Ascending aorta (tissue), 2 donors: ENCODE results near the gene HAGHL. TPM values are rescaled to one million over a fixed set of nuclear protein-coding genes. Genes with fewer than 3 reads are reported as not detected.

Experiments
- DNase-seq, 2 donors: peaks; one replicate each; pipeline ENCODE4 v3.0.0-alpha.2; 2019; ENCODE audit warnings: low spot score in 2 of 2
- H3K27ac ChIP-seq, 2 donors: fragments of 200-600 bp; sonication (generic); one replicate each; pipeline ENCODE4 v1.5.1; 2016 to 2017; ENCODE audit warnings: mild to moderate bottlenecking in 1 of 2
- H3K27me3 ChIP-seq: fragments of 200-600 bp; sonication (generic); one replicate; pipeline ENCODE4 v1.5.1; 2017
- H3K36me3 ChIP-seq, 2 donors: fragments of 200-600 bp; sonication (generic); one replicate each; pipeline ENCODE4 v1.5.1; 2016
- H3K4me1 ChIP-seq, 2 donors: fragments of 200-600 bp; sonication (generic); one replicate each; pipeline ENCODE4 v1.5.1; 2016 to 2017; ENCODE audit warnings: mild to moderate bottlenecking in 1 of 2
- H3K4me3 ChIP-seq, 2 donors: fragments of 200-600 bp; sonication (generic); one replicate each; pipeline ENCODE4 v1.5.1; 2016 to 2017; ENCODE audit warnings: mild to moderate bottlenecking in 1 of 2
- H3K9me3 ChIP-seq, 2 donors: fragments of 200-600 bp; sonication (generic); one replicate each; pipeline ENCODE4 v1.5.1; 2016
- intact Hi-C: fragments of 100-400 bp; cut with DNase I; formaldehyde crosslinking; loops from one replicate; pipeline ENCODE4 v1.15.1; 2023
- total RNA-seq: library from RNA; depleted of rRNA; stranded (reverse); fragments of >200 nt; gene quantifications from one replicate; pipeline ENCODE4 v1.1.0, GENCODE V29; 2016
- TF ChIP-seq, protein P1 (sequence below), 3 experiments: fragments of 200-600 bp in 2 of 3; fragments of 450-650 bp in 1 of 3; sonication (generic) in 2 of 3; IDR thresholded peaks; one replicate each; pipeline ENCODE4 v1.5.1; 2016 to 2019; ENCODE audit warnings: antibody characterized with exemption in 3 of 3, mild to moderate bottlenecking in 1 of 3, moderate library complexity in 1 of 3

HAGHL gene
- total RNA-seq, 1 donor from 2014 or later, result 9.7 TPM

- H3K4me3 ChIP-seq, result no peak overlapping the region
- intact Hi-C loops, result no loop called here
- peaks cover 43 to 69% of the 10 kb centered on the region in 2 donors for H3K36me3 ChIP-seq
- H3K9me3 ChIP-seq, result no peaks in the 10 kb centered on the region
- H3K27ac ChIP-seq, result no peak overlapping the region
- TF ChIP-seq, protein P1, sequence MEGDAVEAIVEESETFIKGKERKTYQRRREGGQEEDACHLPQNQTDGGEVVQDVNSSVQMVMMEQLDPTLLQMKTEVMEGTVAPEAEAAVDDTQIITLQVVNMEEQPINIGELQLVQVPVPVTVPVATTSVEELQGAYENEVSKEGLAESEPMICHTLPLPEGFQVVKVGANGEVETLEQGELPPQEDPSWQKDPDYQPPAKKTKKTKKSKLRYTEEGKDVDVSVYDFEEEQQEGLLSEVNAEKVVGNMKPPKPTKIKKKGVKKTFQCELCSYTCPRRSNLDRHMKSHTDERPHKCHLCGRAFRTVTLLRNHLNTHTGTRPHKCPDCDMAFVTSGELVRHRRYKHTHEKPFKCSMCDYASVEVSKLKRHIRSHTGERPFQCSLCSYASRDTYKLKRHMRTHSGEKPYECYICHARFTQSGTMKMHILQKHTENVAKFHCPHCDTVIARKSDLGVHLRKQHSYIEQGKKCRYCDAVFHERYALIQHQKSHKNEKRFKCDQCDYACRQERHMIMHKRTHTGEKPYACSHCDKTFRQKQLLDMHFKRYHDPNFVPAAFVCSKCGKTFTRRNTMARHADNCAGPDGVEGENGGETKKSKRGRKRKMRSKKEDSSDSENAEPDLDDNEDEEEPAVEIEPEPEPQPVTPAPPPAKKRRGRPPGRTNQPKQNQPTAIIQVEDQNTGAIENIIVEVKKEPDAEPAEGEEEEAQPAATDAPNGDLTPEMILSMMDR (IDR thresholded peaks at IDR 0.05), result no peak
- H3K4me1 ChIP-seq, result peaks cover 13 to 14% of the 10 kb centered on the region in 2 donors
- DNase-seq, result no peak
- peaks cover 10% of the 10 kb centered on the region for H3K27me3 ChIP-seq
Measured at GRCh38 chr16:732332-732731, 5.4 kb downstream of the HAGHL start.

GRCh38 chr16:732936-733335 lies 6.0 kb downstream of the HAGHL start:
- Histone ChIP-seq H3K4me3 (no peak overlapping the region), H3K9me3 (no peaks in the 10 kb centered on the region), H3K27ac (no peak overlapping the region), H3K27me3 (peaks cover 4% of the 10 kb centered on the region), H3K4me1 (peaks cover 7 to 8% of the 10 kb centered on the region in 2 donors), H3K36me3 (peaks cover 43 to 75% of the 10 kb centered on the region in 2 donors)
- DNase-seq, result no peak
- intact Hi-C loops, result no loop called here
- TF ChIP-seq, protein P1 (IDR thresholded peaks at IDR 0.05), result no peak

DNA sequence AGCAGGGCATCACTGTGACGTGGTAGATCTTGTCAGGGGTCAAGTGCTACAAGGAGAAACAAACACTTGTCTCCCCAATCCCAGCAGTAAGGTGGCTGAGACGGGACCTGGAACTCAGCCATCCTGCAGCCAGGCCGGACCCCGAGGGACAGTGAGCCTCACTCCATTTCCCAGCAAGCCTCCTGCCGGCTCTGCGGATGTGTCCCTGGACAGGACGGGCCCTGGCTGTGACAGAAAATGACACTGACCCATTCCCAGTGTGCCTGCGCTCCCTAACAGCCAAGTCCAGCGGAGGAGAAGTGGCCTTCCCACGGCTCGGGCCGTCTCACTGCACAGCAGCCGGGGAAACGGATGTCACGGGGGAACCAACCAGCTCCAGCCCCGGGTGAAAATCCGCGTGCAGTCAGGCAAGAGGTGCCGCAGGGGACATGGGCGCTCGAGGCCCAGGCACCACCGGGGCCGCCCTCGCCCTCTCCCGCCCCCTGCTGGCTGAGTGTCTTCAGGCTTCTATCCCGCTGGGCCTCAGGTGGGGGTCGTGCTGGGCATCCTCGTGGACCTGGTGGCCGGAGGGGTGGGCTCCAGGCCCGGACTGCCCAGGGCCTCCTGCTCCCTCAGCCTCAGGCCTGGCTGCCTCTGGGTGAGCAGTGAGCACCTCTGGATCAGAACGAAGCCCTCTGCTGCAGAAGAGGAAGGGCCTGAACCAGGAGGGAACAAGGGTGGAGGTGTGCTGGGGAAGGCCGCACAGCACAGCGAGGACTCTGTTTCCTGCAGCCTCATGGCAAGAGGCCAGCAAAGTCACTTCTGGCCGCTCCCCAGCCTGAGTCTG lies 6.7 kb downstream of the HAGHL start:
- Histone ChIP-seq H3K9me3 (no peaks in the 10 kb centered on the region), H3K4me1 (peaks cover under 1 to 2% of the 10 kb centered on the region in 2 donors), H3K4me3 (no peak overlapping the region), H3K27me3 (peaks cover under 1% of the 10 kb centered on the region), H3K36me3 (peaks cover 43 to 76% of the 10 kb centered on the region in 2 donors), H3K27ac (no peak overlapping the region)
- intact Hi-C loops, result no loop called here
- no peak for DNase-seq
- TF ChIP-seq, protein P1 (IDR thresholded peaks at IDR 0.05), result peak in 1 of 3 experiments; percentile 13

- no peaks in the 10 kb centered on the region for H3K27me3 ChIP-seq
- DNase-seq, result no peak
- peaks cover 43 to 76% of the 10 kb centered on the region in 2 donors for H3K36me3 ChIP-seq
- peaks cover 0 to 2% of the 10 kb centered on the region in 2 donors for H3K4me1 ChIP-seq
- intact Hi-C loops, result no loop called here
- no peaks in the 10 kb centered on the region for H3K9me3 ChIP-seq
- H3K27ac ChIP-seq, result no peak overlapping the region
- TF ChIP-seq, protein P1 (IDR thresholded peaks at IDR 0.05), result no peak
- no peak overlapping the region for H3K4me3 ChIP-seq
Measured at GRCh38 chr16:734208-734980, 7.5 kb downstream of the HAGHL start.

DNA sequence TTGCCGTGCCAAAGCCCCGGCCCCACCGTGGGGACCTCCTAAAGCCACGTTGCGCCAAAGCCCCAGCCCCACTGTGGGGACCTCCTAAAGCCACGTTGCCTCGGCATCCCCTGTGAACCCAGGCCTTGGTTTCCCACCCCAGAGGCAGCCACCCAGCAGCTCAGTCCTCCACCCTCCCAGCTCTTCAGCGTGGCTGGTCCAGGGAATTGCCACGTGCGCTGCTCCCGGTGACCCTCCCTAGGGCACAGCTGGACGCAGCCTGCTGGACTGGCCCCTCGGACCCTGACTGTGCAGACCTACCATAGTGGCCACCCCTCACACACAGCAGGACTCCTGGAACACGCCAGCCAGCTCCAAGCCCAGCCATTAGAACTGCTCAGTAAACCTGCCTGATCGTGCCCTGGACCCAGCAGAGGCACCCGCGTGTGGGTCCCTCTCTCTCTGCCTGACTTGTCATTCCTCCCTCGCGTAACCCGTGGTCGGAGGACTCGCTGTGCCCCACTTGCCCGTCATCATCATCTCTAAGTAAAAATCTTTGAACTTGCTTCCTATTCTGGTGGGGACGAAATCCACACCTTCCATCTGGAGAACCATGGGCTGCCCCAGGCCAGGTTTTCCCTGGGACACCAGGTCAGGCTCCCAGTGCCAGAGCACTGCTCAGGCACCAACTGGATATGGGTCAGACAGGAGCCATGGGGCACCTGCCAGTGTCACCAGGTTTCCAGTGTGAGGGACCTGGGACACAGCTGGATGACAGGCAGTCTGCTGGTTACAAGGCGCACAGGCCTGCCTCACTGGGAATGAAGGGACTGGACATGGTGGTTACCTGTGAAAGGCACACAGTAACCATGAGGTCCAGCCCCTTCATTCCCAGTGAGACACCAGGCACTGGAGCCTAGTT lies 8.3 kb downstream of the HAGHL start:
- Histone ChIP-seq H3K27me3 (no peaks in the 10 kb centered on the region), H3K27ac (no peak overlapping the region), H3K4me3 (no peak overlapping the region), H3K9me3 (no peaks in the 10 kb centered on the region), H3K4me1 (peaks cover 4 to 11% of the 10 kb centered on the region in 2 donors), H3K36me3 (peaks cover 43 to 76% of the 10 kb centered on the region in 2 donors)
- no peak for DNase-seq
- intact Hi-C loops, result no loop called here
- TF ChIP-seq, protein P1 (IDR thresholded peaks at IDR 0.05), result no peak
